HG02798 (cell line): Measurements from ENCODE around the gene ARHGEF25.
"Not testable (repeated sequence)": the region's sequence is repeated elsewhere in the genome, so short reads cannot be mapped to it uniquely, and the experiment has no call there.

Source experiments
- ATAC-seq: cut with Tn5 transposase; IDR thresholded peaks from one replicate; pipeline ENCODE4 v1.9.1; 2021; ENCODE audit warnings: mild to moderate bottlenecking; ENCODE audit not compliant: unreplicated experiment, poor library complexity

Gene ARHGEF25

DNA sequence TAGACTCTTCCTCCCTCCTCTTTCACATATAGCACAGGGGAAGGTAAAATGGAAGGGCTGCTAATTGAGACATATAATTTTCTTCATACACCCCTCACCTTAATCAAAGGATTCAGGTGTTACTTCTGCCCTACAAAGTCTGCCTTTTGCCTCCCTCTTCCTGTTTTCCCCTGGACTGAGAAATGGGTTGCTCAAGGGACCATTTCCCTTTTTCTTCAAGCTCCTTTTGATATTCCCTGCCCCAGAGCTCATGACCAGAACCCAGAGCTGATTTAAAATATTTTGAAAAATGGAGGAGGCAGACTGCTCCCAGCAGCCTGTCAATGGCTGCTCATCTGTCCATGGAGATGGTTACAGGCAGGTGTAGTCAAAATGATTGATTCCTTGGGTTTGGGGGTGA is 26.5 kb upstream of the ARHGEF25 start:
- ATAC-seq, result no peak

DNA sequence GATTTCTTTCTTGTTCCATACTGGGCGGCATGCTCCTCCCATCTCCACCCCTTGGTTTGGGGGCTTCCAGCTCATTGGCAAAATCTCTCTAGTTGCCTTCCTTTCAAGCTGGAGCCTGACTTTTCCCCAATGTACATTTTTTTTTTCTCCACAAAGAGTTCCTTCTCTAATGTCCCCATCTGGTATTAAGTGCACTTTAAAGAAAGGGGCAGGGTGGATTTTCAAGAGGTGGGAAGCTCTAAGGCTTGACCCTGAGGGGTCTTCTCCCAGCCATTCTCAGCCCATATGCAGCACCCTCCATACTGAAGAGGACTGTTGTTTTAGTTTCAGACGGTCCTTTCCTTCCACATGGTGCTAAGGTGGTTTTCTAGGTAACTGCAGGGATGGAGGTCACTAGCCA is 26.1 kb upstream of the ARHGEF25 start:
- ATAC-seq, result no peak

DNA sequence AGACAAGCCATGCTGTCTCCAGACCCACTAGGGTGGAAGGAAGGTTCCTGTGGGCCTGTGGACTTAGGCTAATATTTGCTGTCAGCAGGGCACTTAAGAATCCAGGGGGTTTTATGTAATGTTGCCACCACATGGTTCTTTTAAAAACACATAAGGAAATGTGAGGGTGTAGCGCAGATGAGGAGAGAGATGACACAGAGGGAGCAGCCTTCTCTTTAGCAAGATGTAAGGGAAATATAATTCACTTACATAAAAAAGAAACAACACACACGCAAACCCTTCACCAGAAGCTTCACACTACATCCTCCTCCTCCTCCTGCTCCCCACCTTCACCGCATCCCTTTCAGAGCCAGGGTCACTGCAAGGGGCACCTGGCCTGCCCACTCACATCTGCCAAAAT is 25.1 kb upstream of the ARHGEF25 start:
- ATAC-seq, result no peak

DNA sequence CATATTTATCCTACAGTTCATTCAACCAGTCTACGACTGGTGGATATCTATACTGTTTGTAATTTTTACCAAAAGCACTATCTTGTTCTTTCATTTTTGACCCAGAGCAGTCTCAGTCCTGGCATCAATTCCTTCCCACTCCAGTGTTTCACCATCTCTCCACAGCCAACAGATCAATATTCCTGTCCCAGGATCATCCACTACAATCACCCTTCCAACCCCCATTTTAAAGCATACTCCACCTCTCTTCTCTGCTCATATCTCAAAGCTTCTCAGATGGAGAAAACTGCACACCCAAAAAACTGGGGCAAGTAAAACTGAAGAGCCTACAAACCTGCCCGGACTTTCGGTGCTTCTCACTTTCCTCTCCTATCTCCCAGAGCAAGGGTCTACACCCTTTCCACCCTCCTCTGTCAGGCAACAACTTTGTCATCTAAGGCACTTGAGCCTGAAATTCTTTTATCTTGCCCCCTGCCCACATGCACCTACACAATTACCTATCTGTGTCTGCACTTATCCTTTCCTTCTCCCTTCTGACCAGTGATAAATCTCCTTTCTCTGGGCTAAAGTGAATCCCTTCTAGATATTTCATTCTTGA is 24.3 kb upstream of the ARHGEF25 start:
- no peak for ATAC-seq

DNA sequence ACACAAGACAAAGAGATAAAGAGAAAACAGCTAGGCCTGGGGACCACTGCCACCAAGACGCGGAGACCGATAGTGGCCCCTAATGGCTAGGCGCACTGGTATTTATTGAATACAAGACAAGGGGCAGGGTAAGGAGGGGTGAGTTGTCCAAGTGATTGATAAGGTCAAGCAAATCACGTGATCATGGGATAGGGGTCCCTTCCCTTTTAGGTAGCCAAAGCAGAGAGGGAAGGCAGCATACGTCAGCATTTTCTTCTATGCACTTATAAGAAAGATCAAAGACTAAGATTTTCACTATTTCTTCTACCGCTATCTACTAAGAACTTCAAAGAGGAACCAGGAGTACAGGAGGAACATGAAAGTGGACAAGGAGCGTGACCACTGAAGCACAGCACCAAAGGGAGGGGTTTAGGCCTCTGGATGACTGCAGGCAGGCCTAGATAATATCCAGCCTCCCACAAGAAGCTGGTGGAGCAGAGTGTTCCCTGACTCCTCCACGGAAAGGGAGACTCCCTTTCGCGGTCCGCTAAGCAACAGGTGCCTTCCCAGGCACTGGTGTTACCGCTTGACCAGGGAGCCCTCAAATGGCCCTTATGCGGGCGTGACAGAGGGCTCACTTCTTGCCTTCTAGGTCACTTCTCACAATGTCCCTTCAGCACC is 22.2 kb upstream of the ARHGEF25 start:
- not testable (repeated sequence) for ATAC-seq

DNA sequence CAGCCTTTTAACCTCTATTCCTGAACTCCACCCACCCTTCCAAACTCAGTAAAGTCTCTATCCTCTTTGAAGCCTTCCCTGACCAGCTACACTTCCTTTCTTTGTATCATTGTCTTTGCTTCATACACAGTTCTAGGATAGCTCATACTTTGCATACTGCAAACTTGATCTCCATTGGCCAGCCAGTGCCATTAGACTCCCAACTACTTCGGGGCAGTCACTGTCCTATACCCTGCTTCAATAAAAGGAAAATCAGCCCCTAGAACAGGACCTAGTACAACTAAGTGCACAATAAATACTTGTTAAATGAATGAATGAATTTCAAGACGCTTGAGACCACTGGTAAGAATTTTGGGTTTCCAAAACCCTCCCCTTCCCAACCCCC is 20.8 kb upstream of the ARHGEF25 start:
- no peak for ATAC-seq

DNA sequence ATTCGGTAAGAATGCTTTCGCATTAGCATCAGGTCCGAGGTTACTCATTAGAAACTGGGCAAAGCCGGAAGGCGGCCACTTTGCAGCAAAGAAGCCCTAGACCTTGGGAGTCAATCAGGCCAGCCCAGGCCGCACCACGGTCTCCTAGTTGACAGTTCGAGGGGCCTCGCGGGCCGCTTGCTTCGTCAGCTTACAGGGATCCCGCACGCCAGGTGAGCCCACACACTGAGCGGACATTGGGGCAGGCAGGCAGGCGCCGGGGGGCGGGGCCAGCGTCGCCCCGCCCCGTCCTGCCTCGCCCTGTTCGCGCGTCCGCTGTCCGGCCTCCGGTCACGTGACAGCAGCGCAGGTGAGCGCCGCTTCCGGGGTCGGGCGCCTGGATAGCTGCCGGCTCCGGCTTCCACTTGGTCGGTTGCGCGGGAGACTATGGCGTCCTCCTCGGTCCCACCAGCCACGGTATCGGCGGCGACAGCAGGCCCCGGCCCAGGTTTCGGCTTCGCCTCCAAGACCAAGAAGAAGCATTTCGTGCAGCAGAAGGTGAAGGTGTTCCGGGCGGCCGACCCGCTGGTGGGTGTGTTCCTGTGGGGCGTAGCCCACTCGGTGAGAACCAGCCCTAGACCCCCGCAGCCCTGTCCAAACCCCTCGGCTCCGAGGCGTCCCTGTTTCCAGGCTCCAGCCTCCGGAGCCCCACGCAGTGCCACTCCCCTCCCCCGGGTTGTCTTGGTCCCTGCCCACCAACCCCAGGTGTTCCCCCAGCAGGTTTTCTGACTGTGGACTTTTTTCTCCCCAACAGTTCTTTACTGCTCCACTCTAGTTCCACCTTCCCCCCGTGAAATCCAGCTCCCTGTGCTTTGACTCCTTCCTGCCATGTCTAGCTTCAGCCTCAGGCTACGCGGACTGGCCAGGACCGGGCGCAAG is 20.1 kb upstream of the ARHGEF25 start, which contains the start of gene PIP4K2C:
Gene PIP4K2C, plus strand, starts transcription at position 329 of the 918 bp plus-strand sequence. Its CDS starts 98 bp downstream, at position 427.
- ATAC-seq, result peak; percentile 97

DNA sequence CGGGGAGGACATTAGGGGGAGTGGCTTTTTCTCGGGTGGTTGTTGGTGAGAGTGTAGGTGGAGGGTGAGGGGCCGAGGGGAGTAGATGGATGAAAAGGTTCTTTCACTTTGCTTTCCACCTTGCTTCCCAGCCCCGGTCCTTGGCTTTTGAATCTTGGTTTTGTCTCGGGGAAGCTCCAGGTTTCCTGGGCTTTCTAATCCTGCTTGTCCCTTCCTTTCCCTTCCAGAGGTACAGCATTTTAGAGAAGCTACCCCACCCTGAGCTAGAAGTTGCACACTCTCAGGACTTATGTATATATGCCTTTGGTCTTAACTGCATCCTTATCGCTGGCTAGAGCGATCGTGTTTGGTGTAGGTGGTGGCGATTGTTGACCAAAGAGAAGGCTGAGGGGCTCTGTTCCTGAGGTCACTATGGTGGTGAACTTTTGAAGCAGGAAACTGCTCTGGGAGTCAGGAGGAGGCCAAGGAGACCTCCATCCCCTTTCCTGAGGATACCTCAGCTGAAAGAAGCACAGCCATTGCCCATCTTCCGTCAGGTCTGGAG is 19.4 kb upstream of the ARHGEF25 start:
- no peak for ATAC-seq

DNA sequence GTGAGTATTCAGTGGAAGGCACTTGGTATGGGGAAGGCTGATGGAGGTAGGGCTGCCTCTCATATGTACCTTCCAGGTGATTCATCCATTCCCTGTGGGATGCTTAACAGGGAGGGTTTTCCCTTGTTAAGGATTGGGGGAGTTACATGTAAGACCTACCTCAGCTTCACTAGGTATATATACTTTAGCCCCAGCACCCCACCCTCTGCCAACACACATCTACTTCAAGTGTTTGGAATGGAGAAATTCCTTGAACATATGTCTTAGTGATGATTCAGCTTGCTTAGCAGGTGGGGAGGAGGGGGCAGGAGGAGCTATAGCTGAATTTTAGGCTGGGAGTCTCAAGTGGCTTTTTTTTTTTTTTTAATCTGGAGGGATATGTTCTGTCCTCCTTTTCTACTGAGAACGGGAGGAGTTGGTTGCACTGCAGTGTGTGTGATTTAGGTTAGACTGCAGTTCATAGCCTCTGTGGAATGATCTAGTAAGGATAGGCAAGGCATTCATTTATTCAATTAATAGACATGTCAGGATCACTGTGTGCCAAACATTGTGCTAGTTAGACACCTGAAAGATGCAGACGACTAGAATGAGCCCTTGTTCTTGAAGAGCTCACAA is 18.6 kb upstream of the ARHGEF25 start:
- ATAC-seq, result no peak

DNA sequence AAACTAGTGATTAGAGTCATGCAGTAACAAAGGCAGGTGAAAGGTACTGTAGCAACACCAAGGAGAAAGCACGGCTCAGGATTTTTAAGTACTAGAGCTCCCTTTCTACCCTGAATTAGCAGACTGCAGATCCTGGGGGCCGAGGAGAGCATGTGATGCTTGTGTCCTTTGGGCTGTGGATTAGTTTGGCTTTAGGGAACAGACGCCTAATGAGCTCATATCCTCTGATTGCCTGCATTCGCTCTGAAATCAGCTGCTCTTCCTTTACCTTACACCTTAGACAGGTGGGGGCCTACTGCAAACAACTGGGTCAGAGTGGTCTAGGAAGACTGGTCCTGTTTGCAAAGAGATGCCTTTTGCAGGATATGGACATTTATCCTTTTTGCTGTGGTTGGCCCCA is 18.0 kb upstream of the ARHGEF25 start:
- no peak for ATAC-seq

DNA sequence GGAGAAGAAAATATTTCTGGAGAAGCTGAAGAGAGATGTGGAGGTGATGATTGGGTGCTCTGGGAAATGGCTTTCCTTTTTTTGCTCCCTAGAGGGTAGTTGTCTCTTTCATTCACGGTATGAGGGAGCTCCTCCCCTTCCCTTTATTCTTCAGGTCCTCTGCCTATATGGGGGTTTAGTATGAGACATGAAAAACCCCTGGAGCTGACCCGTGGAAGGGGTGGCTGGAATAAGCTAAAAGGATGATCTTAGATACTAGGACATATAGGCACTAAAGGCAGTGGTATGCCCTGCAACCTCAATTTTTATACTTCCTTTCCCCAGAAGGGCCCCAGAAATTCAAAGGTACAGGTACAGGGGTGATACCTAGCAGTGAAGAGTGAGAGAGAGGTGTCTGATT is 10.8 kb upstream of the ARHGEF25 start:
- ATAC-seq, result no peak

DNA sequence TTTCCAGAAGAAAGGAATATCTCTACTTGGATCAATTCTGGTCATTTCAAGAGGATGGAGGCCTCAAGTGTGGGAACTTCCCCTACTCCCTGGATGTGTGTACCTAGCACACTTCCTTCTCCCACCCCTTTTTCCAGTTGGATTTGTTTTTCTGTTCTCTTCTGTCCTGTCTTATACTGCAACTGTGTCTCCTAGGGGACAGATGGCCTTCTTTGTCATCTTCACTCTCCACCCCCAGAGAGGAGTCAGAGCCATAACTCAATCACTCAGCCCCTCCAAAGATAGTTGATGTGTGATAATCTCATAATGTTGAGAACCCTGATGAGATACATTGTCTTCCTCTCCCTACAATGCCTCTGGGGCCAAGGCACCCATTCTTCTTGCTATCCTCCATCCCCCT is 8.7 kb upstream of the ARHGEF25 start:
- ATAC-seq, result no peak

DNA sequence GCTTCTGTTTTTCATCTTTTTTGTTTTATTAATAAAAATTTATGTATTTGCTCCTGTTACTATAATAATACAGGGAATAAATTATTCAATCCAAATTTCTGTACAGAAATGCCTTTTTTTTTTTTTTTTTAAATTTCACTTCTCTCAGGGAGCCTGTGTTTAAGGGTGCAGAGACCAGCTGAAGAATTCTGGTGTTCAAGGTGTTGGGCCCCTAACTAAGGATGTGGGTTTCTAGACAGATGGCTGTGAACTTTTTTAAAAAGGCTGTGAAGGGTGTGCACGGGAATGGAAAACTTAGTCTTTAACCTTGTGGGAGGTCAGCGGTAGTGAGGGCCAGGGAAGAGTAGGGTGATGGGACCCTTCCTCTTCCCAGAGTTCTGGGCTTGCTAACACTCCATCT is 7.9 kb upstream of the ARHGEF25 start:
- ATAC-seq, result no peak

DNA sequence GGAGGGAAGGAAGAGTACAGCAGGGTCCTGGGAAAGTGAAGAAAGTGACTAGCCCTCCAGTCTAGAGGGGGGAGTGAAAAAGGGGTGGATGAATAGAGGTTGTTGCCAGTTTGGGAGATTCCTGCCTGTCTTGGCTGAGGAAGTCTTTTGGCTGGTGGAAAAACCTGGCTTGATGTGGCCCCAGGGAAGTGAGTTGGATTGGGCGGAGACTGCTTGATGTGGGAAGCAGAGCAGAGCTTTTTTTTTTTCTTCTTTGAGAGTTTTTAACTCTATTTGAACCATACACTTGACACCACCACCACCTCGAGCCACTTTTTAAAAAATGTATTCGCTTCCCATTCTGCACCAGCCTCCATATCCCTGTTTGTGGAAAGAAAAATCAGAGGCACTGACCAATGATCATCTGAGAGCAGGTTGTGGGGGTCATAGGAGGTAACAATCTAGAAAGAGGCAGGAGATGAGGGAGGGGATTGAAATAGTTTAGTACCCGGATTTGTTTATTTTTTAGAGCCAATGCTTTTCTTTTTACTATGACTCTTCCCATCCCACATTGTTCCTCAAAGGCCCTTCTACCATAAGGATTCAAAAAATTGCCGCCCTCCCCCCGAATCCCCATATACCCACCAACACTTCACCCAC is 7.3 kb upstream of the ARHGEF25 start:
- no peak for ATAC-seq

DNA sequence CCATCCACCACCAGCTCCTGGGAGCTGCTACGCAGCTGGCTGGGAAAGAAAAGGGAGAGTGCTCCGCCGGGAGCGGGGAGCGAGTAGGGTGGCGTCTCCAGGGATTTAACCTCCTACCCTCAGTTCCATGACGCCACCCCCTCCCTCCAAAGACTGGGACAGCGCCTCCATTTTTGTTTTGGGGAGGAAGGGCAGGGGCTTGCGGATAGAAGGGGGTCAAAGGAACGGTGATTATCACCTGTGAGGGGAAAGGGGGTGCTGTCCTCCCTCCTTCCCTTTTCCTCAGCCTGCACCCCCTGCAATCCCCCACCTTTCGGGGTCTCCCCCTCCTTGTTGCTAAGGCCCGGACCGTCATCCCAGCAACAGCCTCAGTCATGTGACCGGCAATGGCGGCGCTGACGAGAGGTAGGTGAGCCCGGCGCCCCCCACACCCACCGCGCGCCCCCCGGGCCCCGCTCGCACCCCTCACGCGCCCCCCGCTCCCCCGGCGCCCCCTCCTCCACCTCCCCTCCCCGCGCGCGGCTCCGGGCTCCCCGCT is 6.7 kb upstream of the ARHGEF25 start, which contains the start of gene DTX3:
Gene DTX3, plus strand, starts transcription at position 371 of the 538 bp plus-strand sequence. CDS start 1,694 bp downstream, outside the sequence.
- ATAC-seq, result peak; percentile 66

DNA sequence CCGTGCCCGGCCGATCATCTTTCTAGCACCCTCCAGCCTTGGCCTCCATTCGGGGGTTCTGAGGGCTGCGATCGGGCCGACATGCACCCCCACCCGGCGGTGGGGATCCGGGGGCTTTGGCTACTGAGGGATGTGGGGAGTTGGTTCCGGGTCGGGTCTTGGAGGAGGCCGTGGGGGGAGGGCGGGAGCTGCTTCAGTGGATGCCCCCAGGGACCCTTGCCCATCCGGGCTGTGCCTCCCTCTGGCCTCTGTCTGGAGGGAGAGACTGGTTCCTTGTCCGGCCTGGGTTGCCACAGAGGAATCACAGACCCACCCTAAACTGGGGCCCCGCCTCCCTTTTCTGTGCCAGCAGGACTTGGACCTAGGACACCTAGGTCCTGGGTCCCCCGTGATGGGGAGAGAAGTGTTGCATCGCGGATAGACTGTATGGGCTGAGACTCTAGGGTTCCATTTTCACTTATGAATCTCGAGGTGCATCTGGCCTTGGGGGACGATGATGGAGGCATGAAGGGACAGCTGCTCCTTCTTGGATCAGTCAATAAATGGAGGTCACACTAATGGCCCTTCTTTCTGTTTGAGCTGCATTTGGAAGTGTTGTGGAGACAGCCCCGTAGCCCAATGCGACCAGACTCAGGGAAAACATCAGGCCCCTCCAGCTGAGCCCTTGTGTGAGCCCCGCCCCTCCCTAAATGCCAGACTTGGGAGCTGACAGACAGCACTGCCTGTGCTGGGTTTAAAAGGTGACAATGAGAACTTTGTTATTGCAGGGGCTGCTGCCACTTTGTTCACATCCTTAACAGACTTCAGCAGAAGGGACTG is 6.0 kb upstream of the ARHGEF25 start:
- peak; percentile 19 for ATAC-seq

DNA sequence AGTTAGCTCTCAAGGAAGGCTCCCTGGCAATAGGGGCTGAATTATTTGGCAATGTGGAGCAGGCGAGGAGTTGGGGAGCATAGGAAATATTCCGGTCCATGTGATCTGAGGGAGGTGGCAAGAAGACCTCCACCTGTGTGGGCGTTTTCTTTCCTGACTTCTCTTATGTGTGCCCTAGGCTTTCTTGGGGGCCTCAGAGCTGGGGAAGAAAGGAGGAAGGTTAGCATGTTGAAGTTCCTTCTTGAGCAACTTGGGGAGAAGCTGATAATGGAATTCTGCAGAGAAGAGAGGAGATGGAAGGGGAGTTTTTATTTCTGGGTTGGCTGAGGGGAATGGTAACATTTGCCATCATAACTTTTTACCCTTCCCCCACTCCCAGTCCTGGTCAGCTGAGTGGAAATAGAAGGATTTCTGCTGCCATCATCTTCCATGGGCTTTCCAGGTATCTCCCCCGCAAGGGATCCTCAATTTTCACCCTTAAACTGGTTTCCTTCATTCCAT is 5.4 kb upstream of the ARHGEF25 start:
- no peak for ATAC-seq

DNA sequence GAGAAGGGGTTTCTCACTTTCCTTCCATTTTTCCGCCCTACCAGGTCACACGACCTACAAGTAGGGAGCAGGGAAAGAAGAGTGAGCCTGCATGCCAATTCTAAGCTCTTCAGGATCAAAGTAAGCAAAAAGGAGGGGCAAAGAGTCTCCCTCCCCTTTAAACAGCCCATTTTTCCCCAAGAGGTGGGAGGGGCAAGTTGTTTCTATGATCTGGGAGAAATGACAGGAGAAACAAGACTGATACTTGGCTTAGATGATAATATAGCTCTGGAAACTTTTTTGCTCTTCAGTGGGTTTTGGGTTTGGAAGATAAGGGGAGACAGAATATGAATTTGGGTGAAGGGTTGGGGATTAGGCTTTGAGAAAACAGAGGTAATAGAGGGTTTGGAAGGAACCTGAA is 4.8 kb upstream of the ARHGEF25 start:
- no peak for ATAC-seq

DNA sequence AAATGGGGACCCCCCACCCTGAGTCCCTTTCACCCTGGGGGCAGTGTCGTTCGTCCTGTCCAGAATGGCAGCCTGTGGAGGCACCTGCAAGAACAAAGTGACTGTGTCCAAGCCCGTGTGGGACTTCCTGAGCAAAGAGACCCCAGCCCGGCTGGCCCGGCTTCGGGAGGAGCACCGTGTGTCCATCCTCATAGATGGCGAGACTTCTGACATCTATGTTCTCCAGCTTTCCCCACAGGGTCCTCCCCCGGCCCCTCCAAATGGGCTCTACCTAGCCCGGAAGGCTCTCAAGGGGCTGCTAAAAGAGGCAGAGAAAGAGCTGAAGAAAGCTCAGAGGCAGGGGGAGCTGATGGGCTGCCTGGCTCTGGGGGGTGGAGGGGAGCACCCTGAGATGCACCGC is 4.4 kb upstream of the ARHGEF25 start:
- ATAC-seq, result no peak
